ENCODE data around the gene GIGYF1.

The GIGYF1 gene

GRCh38 chr7:100683659-100684533 lies 10.2 kb downstream of the GIGYF1 start:
- no peak for ATAC-seq

- no peak for ATAC-seq
Measured at GRCh38 chr7:100682991-100683658, 10.9 kb downstream of the GIGYF1 start.

- peak in 1 of 2 donors; percentile 26 for ATAC-seq
Measured at GRCh38 chr7:100682228-100682741, 11.8 kb downstream of the GIGYF1 start.

GRCh38 chr7:100681491-100682227 lies 12.4 kb downstream of the GIGYF1 start:
- no peak for ATAC-seq

GRCh38 chr7:100680576-100681271 lies 13.3 kb downstream of the GIGYF1 start:
- ATAC-seq, result no peak

- ATAC-seq, result no peak
Measured at GRCh38 chr7:100679927-100680575, 14.0 kb downstream of the GIGYF1 start.

- ATAC-seq, result no peak
Measured at GRCh38 chr7:100679129-100679926, 14.7 kb downstream of the GIGYF1 start.

GRCh38 chr7:100678291-100678984 lies 15.6 kb downstream of the GIGYF1 start:
- ATAC-seq, result no peak

- no peak for ATAC-seq
Measured at GRCh38 chr7:100677308-100678267, 16.5 kb downstream of the GIGYF1 start.

- ATAC-seq, result no peak
Measured at GRCh38 chr7:100676501-100677306, 17.3 kb downstream of the GIGYF1 start.

- ATAC-seq, result peak; percentile 40 to 41
Measured at GRCh38 chr7:100675581-100676350, 18.3 kb downstream of the GIGYF1 start.

GRCh38 chr7:100675105-100675451 lies 19.0 kb downstream of the GIGYF1 start:
- ATAC-seq, result peak in 1 of 2 donors; percentile 0

GRCh38 chr7:100674411-100675104 lies 19.5 kb downstream of the GIGYF1 start:
- no peak for ATAC-seq

GRCh38 chr7:100673942-100674410 lies 20.1 kb downstream of the GIGYF1 start:
- no peak for ATAC-seq

- ATAC-seq, result peak; percentile 72 to 74
Measured at GRCh38 chr7:100673302-100673941, 20.6 kb downstream of the GIGYF1 start, which contains the start of gene GNB2. Gene GNB2 (plus strand): TSS chr7:100673740. CDS start chr7:100676266, 2,526 bp downstream.

All from activated CD4-positive, CD25-positive, alpha-beta regulatory T cell treated with anti-CD3 and anti-CD28 coated beads, Interleukin-2, amount 50 U/mL, for 24 hours (primary cell).